Choroid plexus epithelial cell (primary cell): ENCODE measurements around the gene ZNRF3.
"Not testable (repeated sequence)": the region's sequence is repeated elsewhere in the genome, so short reads cannot be mapped to it uniquely, and the experiment has no call there.

Source experiments
- DNase-seq: peaks from one replicate; pipeline ENCODE4 v3.0.0-alpha.2; 2010; ENCODE audit warnings: low read depth
- H3K4me3 ChIP-seq: 2 replicates; pipeline ENCODE4 v1.5.1; 2011; ENCODE audit warnings: low read depth, mild to moderate bottlenecking, control low read depth, low read length, moderate library complexity
- CTCF ChIP-seq: conservative IDR thresholded peaks from 2 replicates; pipeline ENCODE4 v1.5.1; 2011; ENCODE audit warnings: low read depth, mild to moderate bottlenecking, control low read depth, inconsistent platforms, low read length, moderate library complexity

Gene ZNRF3

DNA sequence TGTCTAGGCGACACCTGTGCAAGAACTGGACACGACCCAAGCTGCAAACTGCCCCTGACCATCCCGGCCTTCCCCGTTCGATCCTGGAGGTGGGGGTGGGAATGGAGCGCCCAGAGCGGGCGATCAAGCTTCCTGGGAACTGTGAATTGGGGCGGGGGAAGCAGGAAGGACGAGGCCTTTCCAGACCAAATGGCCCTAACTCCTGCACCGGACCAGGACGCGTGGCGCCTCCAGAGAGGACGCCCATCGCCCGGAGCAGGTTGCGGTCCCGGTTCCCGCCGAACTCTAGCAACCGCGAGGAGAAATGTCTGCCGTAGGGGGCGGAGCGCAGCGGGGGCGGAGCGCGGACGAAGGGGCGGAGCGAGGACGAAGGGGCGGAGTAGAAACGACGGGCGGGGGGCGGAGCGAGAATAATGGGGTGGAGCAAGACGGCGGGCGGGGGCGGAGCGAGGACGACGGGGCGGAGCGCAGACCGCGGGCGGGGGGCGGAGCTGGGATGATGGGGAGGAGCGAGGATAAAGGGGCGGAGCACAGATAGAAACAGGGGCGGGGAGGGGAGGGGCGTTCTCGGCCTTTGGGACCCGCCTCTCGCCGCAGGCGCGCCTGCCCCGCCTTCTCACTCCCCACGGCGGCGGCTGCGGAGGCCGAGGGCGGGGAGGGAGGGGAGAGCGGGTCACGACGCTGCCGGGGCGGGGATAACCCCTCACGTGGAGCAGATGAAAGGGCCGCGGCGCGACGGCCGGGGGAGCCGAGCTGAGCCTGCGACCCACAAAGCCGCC lies at the start of gene ZNRF3:
ZNRF3 (plus strand) TSS at position 695 of the 779 bp plus-strand sequence. CDS start 195 bp downstream, outside the sequence.
- no peak for TF ChIP-seq CTCF
- peak within 1 kb of the TSS; percentile 61 for H3K4me3 ChIP-seq
- DNase-seq, result peak; percentile 97

- no peak for TF ChIP-seq CTCF
- DNase-seq, result no peak
- no peak overlapping the region for H3K4me3 ChIP-seq
These were observed 47.7 kb upstream of the ZNRF3 start for GRCh38 chr22:28835630-28836189.

DNA sequence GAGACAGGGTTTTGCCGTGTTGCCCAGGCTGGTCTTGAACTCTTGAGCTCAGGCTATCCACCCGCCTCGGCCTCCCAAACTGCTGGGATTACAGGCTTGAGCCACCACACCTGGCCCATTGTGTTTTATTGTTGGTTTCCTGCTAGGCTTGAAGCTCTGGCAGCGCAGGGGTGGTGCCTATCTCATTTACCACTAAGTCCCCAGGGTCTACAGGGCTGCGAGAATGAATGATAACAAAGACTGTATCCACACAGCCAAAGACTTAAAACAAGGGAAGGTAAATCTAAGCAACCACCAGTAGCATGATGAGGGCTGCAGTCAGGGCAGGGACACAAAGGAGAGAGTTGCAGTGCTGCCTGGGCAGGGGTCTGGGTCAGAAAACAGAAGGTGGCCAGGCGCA lies 45.7 kb upstream of the ZNRF3 start:
- no peak for TF ChIP-seq CTCF
- H3K4me3 ChIP-seq, result no peak overlapping the region
- no peak for DNase-seq

DNA sequence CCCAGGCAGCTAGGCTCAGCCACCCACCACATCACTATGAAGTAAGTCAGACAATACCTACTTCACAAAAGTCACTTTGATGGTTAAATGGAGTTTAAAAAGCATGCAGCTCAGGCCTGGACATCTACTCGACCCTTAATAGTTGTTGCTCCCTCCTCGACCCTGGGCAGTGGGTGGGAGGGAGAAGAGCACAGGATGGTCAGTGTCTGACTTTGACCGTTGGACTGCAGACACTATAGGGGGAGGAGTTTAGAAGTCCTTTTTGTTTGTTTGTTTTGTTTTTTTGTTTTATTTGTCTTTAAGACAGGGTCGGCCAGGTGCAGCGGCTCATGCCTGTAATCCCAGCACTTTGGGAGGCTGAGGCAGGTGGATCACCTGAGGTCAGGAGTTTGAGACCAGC lies 44.4 kb upstream of the ZNRF3 start:
- TF ChIP-seq CTCF, result no peak
- no peak overlapping the region for H3K4me3 ChIP-seq
- no peak for DNase-seq

- no peak overlapping the region for H3K4me3 ChIP-seq
- TF ChIP-seq CTCF, result peak; percentile 15
- DNase-seq, result no peak
These were observed 42.3 kb upstream of the ZNRF3 start for GRCh38 chr22:28841111-28841510.

DNA sequence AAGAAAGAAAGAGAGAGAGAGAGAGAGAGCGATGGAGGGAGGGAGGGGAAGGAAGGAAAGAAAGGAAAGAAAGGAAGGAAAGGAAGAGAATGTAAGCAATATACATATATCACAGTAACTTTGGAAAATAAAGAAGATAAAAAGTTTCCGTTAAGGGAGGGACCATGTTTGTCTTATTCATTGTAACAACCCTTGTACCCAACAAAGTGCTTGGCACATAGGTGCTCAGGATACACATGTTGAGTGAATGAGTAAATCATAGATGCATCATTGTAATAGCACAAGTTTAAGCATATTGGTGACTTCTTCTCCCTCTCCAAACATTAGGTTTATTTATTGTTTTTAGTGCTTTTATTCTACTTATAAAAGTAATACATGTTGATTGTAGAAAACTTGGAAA lies 39.7 kb upstream of the ZNRF3 start:
- TF ChIP-seq CTCF, result no peak
- DNase-seq, result no peak

DNA sequence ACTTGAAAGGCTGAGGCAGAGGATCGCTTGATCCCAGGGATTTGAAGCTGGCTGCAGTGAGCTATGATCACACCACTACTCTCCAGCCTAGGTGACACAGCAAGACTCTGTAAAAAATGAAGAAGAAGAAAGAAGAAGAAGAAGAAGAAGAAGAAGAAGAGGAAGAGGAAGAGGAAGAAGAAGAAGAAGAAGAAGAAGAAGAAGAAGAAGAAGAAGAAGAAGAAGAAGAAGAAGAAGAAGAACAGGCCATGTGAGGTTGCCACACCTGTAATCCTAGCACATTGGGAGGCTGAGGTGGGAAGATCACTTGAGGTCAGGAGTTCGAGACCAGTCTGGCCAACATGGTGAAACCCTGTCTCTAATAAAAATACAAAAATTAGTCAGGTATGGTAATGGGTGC lies 39.1 kb upstream of the ZNRF3 start:
- not testable (repeated sequence) for DNase-seq, H3K4me3 ChIP-seq

More for the DNA sequence above, 39.7 kb upstream of the ZNRF3 start:
- no peak overlapping the region for H3K4me3 ChIP-seq
